ENCODE measurements around the gene PLXNA4.

Gene PLXNA4

DNA sequence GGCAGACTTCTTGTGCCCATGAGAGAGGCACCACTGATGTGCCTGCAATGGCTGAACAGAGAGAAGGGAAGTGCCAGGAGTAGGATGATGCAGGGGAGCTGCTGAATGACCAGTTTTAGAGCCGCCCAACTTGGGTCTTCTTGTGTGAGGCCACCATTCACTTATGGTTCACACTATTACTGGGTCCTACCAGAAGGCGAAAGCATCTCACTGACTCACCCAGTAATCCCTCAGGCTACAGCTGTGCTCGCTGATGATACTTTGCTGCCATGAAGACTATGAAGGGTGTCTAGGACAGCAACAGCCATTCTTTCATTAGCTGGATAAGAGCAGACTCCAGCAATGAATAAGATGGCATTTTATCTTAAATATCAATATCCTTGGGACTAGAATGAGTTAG is 47.6 kb downstream of the PLXNA4 start (continued):
- no peak for TF ChIP-seq ZSCAN16 (tag by site-specific recombination; IDR thresholded peaks at IDR 0.05)
- TF ChIP-seq, protein P1, sequence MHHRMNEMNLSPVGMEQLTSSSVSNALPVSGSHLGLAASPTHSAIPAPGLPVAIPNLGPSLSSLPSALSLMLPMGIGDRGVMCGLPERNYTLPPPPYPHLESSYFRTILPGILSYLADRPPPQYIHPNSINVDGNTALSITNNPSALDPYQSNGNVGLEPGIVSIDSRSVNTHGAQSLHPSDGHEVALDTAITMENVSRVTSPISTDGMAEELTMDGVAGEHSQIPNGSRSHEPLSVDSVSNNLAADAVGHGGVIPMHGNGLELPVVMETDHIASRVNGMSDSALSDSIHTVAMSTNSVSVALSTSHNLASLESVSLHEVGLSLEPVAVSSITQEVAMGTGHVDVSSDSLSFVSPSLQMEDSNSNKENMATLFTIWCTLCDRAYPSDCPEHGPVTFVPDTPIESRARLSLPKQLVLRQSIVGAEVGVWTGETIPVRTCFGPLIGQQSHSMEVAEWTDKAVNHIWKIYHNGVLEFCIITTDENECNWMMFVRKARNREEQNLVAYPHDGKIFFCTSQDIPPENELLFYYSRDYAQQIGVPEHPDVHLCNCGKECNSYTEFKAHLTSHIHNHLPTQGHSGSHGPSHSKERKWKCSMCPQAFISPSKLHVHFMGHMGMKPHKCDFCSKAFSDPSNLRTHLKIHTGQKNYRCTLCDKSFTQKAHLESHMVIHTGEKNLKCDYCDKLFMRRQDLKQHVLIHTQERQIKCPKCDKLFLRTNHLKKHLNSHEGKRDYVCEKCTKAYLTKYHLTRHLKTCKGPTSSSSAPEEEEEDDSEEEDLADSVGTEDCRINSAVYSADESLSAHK (tag by site-specific recombination; IDR thresholded peaks at IDR 0.05), result no peak
- TF ChIP-seq ZNF76 (tag by site-specific recombination; IDR thresholded peaks at IDR 0.05; ENCODE audit: borderline replicate concordance, low read depth), result no peak
- TF ChIP-seq, protein P2, sequence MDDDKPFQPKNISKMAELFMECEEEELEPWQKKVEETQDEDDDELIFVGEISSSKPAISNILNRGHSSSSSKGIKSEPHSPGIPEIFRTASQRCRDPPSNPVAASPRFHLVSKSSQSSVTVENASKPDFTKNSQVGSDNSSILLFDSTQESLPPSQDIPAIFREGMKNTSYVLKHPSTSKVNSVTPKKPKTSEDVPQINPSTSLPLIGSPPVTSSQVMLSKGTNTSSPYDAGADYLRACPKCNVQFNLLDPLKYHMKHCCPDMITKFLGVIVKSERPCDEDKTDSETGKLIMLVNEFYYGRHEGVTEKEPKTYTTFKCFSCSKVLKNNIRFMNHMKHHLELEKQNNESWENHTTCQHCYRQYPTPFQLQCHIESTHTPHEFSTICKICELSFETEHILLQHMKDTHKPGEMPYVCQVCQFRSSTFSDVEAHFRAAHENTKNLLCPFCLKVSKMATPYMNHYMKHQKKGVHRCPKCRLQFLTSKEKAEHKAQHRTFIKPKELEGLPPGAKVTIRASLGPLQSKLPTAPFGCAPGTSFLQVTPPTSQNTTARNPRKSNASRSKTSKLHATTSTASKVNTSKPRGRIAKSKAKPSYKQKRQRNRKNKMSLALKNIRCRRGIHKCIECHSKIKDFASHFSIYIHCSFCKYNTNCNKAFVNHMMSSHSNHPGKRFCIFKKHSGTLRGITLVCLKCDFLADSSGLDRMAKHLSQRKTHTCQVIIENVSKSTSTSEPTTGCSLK (tag by site-specific recombination; IDR thresholded peaks at IDR 0.05), result no peak
- no peak for TF ChIP-seq ZNF292 (tag by site-specific recombination; IDR thresholded peaks at IDR 0.05; ENCODE audit: borderline replicate concordance, low read depth)
- no peak for TF ChIP-seq ZEB2 (tag by site-specific recombination; IDR thresholded peaks at IDR 0.05)
- TF ChIP-seq ZNF423 (tag by site-specific recombination; IDR thresholded peaks at IDR 0.05), result no peak

DNA sequence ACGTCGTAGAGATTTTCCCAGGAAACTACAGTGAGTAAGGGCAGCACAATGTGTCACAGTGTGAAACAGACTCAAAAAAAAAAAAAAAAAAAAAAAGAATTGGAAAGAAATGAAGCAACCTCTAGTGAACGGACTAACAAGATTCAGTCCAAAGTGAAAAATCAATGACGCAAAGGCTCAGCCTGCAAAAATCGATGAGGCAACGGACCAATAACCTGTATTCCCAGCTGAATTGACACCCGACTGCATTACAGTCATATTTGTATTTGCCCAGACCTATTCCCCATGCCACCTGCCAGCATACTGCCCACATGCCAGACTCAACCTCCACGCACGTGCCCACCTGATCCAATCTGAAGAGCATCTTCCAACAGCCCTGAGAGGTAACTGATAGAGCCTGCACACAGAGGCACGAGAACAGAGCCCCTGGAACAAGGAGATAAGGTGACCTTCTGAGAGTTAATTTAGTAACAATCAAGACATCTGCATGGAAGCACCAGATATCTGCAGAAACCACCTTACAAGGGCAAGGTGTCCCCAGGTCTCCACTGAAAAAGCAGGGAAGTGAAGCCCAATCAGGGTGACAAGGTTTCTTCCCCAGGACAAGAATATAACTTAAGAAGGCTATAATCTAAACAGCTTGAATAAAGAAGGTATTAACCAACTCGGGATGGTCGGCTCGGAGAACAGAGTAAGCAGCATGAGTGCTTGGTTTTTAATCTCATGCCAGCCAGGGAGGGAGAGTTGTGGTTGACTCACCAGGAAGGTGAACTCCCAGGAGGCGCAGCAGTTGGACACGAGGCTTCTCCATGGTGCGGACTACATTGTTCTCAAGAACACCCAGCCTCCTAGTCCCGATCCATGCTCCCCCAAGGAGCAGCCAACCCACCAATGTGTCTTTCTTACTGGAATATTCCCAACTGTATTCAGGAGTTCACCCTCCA is 48.5 kb downstream of the PLXNA4 start:
- no peak overlapping the region for H3K27ac ChIP-seq (ENCODE audit: extremely low read depth, low read depth, low read length)
- H3K4me3 ChIP-seq (ENCODE audit: low read depth, low read length), result no peak overlapping the region
- POLR2A ChIA-PET, result no interaction called here
- H3K9me3 ChIP-seq (ENCODE audit: control insufficient read depth, insufficient read depth, low read depth, low read length), result no peaks in the 10 kb centered on the region
- CTCF ChIA-PET, result no interaction called here
- no peaks in the 10 kb centered on the region for H3K36me3 ChIP-seq (ENCODE audit: control insufficient read depth in 2 of 2, insufficient read depth in 1 of 2, low read length in 2 of 2)
- no peaks in the 10 kb centered on the region for H3K4me1 ChIP-seq (ENCODE audit: control insufficient read depth, insufficient read depth, low read length)
- TF ChIP-seq, protein P3, sequence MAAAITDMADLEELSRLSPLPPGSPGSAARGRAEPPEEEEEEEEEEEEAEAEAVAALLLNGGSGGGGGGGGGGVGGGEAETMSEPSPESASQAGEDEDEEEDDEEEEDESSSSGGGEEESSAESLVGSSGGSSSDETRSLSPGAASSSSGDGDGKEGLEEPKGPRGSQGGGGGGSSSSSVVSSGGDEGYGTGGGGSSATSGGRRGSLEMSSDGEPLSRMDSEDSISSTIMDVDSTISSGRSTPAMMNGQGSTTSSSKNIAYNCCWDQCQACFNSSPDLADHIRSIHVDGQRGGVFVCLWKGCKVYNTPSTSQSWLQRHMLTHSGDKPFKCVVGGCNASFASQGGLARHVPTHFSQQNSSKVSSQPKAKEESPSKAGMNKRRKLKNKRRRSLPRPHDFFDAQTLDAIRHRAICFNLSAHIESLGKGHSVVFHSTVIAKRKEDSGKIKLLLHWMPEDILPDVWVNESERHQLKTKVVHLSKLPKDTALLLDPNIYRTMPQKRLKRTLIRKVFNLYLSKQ (tag by site-specific recombination; IDR thresholded peaks at IDR 0.05; ENCODE audit: borderline replicate concordance), result no peak

DNA sequence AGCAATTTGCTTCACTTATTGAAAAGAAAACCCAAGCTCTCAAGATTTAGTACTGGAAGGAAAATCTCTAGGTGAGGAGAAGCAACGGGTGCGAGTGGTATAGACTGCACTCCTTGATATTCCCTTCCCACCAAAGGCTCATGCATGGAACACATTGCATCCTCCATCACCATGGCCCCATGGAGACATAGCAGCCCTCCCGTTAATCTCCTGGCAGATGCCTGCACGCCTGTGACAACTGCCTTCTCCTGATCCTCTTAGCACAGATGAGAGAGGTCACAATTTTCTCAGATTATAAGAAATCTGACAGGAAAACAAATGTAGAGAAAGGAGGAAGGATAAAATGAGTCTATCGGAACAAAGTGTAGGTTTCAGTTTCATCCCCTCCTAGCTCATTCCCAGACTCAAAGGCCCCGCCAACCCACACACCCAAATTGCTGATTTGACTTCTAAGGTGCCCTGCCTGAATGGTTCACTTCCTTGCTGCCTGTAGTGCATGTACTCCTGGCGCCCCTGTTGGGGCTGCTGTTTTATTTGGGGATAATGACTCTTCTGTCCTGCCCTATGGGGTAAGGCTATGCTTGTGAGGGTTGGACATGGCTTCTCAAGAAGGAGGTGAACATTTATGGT is 50.0 kb downstream of the PLXNA4 start:
- H3K4me1 ChIP-seq (ENCODE audit: control insufficient read depth, insufficient read depth, low read length), result no peaks in the 10 kb centered on the region
- POLR2A ChIA-PET, result no interaction called here
- no peak overlapping the region for H3K4me3 ChIP-seq (ENCODE audit: low read depth, low read length)
- no peaks in the 10 kb centered on the region for H3K36me3 ChIP-seq (ENCODE audit: control insufficient read depth in 2 of 2, insufficient read depth in 1 of 2, low read length in 2 of 2)
- CTCF ChIA-PET, result no interaction called here
- H3K27ac ChIP-seq (ENCODE audit: extremely low read depth, low read depth, low read length), result no peak overlapping the region
- H3K9me3 ChIP-seq (ENCODE audit: control insufficient read depth, insufficient read depth, low read depth, low read length), result no peaks in the 10 kb centered on the region
- TF ChIP-seq, protein P4, sequence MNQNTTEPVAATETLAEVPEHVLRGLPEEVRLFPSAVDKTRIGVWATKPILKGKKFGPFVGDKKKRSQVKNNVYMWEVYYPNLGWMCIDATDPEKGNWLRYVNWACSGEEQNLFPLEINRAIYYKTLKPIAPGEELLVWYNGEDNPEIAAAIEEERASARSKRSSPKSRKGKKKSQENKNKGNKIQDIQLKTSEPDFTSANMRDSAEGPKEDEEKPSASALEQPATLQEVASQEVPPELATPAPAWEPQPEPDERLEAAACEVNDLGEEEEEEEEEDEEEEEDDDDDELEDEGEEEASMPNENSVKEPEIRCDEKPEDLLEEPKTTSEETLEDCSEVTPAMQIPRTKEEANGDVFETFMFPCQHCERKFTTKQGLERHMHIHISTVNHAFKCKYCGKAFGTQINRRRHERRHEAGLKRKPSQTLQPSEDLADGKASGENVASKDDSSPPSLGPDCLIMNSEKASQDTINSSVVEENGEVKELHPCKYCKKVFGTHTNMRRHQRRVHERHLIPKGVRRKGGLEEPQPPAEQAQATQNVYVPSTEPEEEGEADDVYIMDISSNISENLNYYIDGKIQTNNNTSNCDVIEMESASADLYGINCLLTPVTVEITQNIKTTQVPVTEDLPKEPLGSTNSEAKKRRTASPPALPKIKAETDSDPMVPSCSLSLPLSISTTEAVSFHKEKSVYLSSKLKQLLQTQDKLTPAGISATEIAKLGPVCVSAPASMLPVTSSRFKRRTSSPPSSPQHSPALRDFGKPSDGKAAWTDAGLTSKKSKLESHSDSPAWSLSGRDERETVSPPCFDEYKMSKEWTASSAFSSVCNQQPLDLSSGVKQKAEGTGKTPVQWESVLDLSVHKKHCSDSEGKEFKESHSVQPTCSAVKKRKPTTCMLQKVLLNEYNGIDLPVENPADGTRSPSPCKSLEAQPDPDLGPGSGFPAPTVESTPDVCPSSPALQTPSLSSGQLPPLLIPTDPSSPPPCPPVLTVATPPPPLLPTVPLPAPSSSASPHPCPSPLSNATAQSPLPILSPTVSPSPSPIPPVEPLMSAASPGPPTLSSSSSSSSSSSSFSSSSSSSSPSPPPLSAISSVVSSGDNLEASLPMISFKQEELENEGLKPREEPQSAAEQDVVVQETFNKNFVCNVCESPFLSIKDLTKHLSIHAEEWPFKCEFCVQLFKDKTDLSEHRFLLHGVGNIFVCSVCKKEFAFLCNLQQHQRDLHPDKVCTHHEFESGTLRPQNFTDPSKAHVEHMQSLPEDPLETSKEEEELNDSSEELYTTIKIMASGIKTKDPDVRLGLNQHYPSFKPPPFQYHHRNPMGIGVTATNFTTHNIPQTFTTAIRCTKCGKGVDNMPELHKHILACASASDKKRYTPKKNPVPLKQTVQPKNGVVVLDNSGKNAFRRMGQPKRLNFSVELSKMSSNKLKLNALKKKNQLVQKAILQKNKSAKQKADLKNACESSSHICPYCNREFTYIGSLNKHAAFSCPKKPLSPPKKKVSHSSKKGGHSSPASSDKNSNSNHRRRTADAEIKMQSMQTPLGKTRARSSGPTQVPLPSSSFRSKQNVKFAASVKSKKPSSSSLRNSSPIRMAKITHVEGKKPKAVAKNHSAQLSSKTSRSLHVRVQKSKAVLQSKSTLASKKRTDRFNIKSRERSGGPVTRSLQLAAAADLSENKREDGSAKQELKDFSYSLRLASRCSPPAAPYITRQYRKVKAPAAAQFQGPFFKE (tag by site-specific recombination; IDR thresholded peaks at IDR 0.05; ENCODE audit: borderline replicate concordance), result no peak
- TF ChIP-seq ZNF394 (tag by site-specific recombination; IDR thresholded peaks at IDR 0.05; ENCODE audit: borderline replicate concordance) (no peak), ZFP69B (tag by site-specific recombination; IDR thresholded peaks at IDR 0.05) (no peak), GLI2 (tag by site-specific recombination; IDR thresholded peaks at IDR 0.05; ENCODE audit: borderline replicate concordance, low read depth) (no peak), GLI4 (tag by site-specific recombination; IDR thresholded peaks at IDR 0.05) (no peak), ZNF311 (tag by site-specific recombination; IDR thresholded peaks at IDR 0.05; ENCODE audit: borderline replicate concordance) (no peak), ZNF670 (tag by site-specific recombination; IDR thresholded peaks at IDR 0.05; ENCODE audit: low read depth) (no peak)
- TF ChIP-seq, protein P5, sequence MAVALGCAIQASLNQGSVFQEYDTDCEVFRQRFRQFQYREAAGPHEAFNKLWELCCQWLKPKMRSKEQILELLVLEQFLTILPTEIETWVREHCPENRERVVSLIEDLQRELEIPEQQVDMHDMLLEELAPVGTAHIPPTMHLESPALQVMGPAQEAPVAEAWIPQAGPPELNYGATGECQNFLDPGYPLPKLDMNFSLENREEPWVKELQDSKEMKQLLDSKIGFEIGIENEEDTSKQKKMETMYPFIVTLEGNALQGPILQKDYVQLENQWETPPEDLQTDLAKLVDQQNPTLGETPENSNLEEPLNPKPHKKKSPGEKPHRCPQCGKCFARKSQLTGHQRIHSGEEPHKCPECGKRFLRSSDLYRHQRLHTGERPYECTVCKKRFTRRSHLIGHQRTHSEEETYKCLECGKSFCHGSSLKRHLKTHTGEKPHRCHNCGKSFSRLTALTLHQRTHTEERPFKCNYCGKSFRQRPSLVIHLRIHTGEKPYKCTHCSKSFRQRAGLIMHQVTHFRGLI (tag by site-specific recombination; IDR thresholded peaks at IDR 0.05), result no peak

Measured in HEK293 (cell line).